H9 (cell line): ENCODE results near the gene C1orf116. TPM values are rescaled to one million over a fixed set of nuclear protein-coding genes. Genes with fewer than 3 reads are reported as not detected.
"Not testable (repeated sequence)": the region's sequence is repeated elsewhere in the genome, so short reads cannot be mapped to it uniquely, and the experiment has no call there.

Experiments
- DNase-seq: peaks from one replicate; pipeline ENCODE4 v3.0.0-alpha.2; 2017
- H2AFZ ChIP-seq: one replicate; pipeline ENCODE4 v1.6.1; 2013; ENCODE audit warnings: mild to moderate bottlenecking, low read length, control low read depth, moderate library complexity
- H2AK5ac ChIP-seq: 2 replicates; pipeline ENCODE4 v1.6.1; 2013; ENCODE audit warnings: low read length, control low read depth, mixed read lengths; ENCODE audit not compliant: insufficient read length
- H2BK120ac ChIP-seq: one replicate; pipeline ENCODE4 v1.6.1; 2013; ENCODE audit warnings: low read depth, mild to moderate bottlenecking, low read length, control low read depth, inconsistent platforms; ENCODE audit not compliant: poor library complexity, severe bottlenecking
- H2BK12ac ChIP-seq: 2 replicates; pipeline ENCODE4 v1.6.1; 2013; ENCODE audit warnings: low read length, control low read depth, mixed read lengths, low read depth; ENCODE audit not compliant: insufficient read length
- H2BK15ac ChIP-seq: 2 replicates; pipeline ENCODE4 v1.6.1; 2013; ENCODE audit warnings: low read depth, low read length, control low read depth
- H2BK20ac ChIP-seq: one replicate; pipeline ENCODE4 v1.6.1; 2013; ENCODE audit warnings: low read depth, mild to moderate bottlenecking, low read length, control low read depth, inconsistent platforms; ENCODE audit not compliant: poor library complexity, severe bottlenecking
- H2BK5ac ChIP-seq: 2 replicates; pipeline ENCODE4 v1.6.1; 2013; ENCODE audit warnings: low read length, control low read depth, mixed read lengths; ENCODE audit not compliant: insufficient read length
- H3K14ac ChIP-seq: 2 replicates; pipeline ENCODE4 v1.6.1; 2013; ENCODE audit warnings: low read length, control low read depth; ENCODE audit not compliant: insufficient read depth
- H3K18ac ChIP-seq: 2 replicates; pipeline ENCODE4 v1.6.1; 2013; ENCODE audit warnings: low read depth, mild to moderate bottlenecking, mixed read lengths, low read length, control low read depth; ENCODE audit not compliant: insufficient read length
- H3K23ac ChIP-seq: 2 replicates; pipeline ENCODE4 v1.6.1; 2013; ENCODE audit warnings: low read length, control low read depth, mixed read lengths, low read depth; ENCODE audit not compliant: insufficient read length
- H3K23me2 ChIP-seq: 2 replicates; pipeline ENCODE4 v1.6.1; 2013; ENCODE audit warnings: low read depth, mild to moderate bottlenecking, mixed read lengths, low read length, control low read depth; ENCODE audit not compliant: insufficient read length, poor library complexity, severe bottlenecking
- H3K27ac ChIP-seq: 2 replicates; pipeline ENCODE4 v1.5.1; 2013; ENCODE audit warnings: low read length, control low read depth, mixed read lengths, low read depth; ENCODE audit not compliant: insufficient read length
- H3K27me3 ChIP-seq: 2 replicates; pipeline ENCODE4 v1.6.1; 2013; ENCODE audit warnings: low read length, control low read depth, inconsistent platforms; ENCODE audit not compliant: insufficient read depth
- H3K4ac ChIP-seq: 2 replicates; pipeline ENCODE4 v1.6.1; 2013; ENCODE audit warnings: low read depth, mild to moderate bottlenecking, control low read depth, inconsistent platforms, low read length, moderate library complexity
- H3K4me1 ChIP-seq: 2 replicates; pipeline ENCODE4 v1.6.1; 2013; ENCODE audit warnings: low read length, control low read depth, inconsistent platforms; ENCODE audit not compliant: insufficient read depth
- H3K4me2 ChIP-seq: 2 replicates; pipeline ENCODE4 v1.6.1; 2013; ENCODE audit warnings: low read length, control low read depth, mixed read lengths; ENCODE audit not compliant: insufficient read length, insufficient read depth
- H3K56ac ChIP-seq: 2 replicates; pipeline ENCODE4 v1.6.1; 2013; ENCODE audit warnings: low read depth, mild to moderate bottlenecking, mixed read lengths, low read length, control low read depth; ENCODE audit not compliant: insufficient read length
- H3K79me1 ChIP-seq: 2 replicates; pipeline ENCODE4 v1.6.1; 2013; ENCODE audit warnings: low read depth, mild to moderate bottlenecking, moderate library complexity, low read length, control low read depth, inconsistent platforms; ENCODE audit not compliant: insufficient read depth, poor library complexity, severe bottlenecking
- H3K79me2 ChIP-seq: 2 replicates; pipeline ENCODE4 v1.6.1; 2013; ENCODE audit warnings: low read length, control low read depth, inconsistent platforms; ENCODE audit not compliant: insufficient read depth
- H3K9ac ChIP-seq: 2 replicates; pipeline ENCODE4 v1.6.1; 2013; ENCODE audit warnings: low read length, control low read depth, mixed read lengths; ENCODE audit not compliant: insufficient read length; ENCODE audit errors: extremely low read depth
- H3K9me3 ChIP-seq: one replicate; pipeline ENCODE4 v1.6.1; 2013; ENCODE audit warnings: low read depth, low read length, inconsistent platforms; ENCODE audit not compliant: control insufficient read depth
- H3T11ph ChIP-seq: one replicate; pipeline ENCODE4 v1.6.1; 2013; ENCODE audit warnings: mild to moderate bottlenecking, low read length, control low read depth, inconsistent platforms
- H4K20me1 ChIP-seq: one replicate; pipeline ENCODE4 v1.6.1; 2013; ENCODE audit not compliant: control insufficient read depth, insufficient read length, insufficient read depth
- H4K5ac ChIP-seq: 2 replicates; pipeline ENCODE4 v1.6.1; 2013; ENCODE audit warnings: low read depth, mild to moderate bottlenecking, mixed read lengths, low read length, control low read depth; ENCODE audit not compliant: insufficient read length
- H4K8ac ChIP-seq: replicated peaks from 2 replicates; pipeline ENCODE4 v1.6.1; 2013; ENCODE audit warnings: low read length, control low read depth, mixed read lengths, low read depth; ENCODE audit not compliant: insufficient read length
- H4K91ac ChIP-seq: 2 replicates; pipeline ENCODE4 v1.6.1; 2013; ENCODE audit warnings: low read depth, mild to moderate bottlenecking, moderate library complexity, mixed read lengths, low read length, control low read depth; ENCODE audit not compliant: insufficient read length
- H3K27ac Mint-ChIP-seq, 3 experiments: 2 replicates in 2 of 3; 3 replicates in 1 of 3; pipeline ENCODE4 v1.8.0; 2020 to 2021; ENCODE audit warnings: mixed read lengths in 3 of 3, mild to moderate bottlenecking in 1 of 3, moderate library complexity in 1 of 3
- H3K27me3 Mint-ChIP-seq: 2 replicates; pipeline ENCODE4 v1.8.0; 2021; ENCODE audit warnings: low read depth, mild to moderate bottlenecking, moderate library complexity, mixed read lengths
- H3K36me3 Mint-ChIP-seq, 3 experiments: 2 replicates in 2 of 3; 3 replicates in 1 of 3; pipeline ENCODE4 v1.8.0; 2020 to 2021; ENCODE audit warnings: low read depth in 3 of 3, mixed read lengths in 3 of 3; ENCODE audit not compliant: insufficient read depth in 1 of 3
- H3K4me1 Mint-ChIP-seq, 2 experiments: 2 replicates each; pipeline ENCODE4 v1.8.0; 2020; ENCODE audit warnings: mixed read lengths in 2 of 2
- H3K4me3 Mint-ChIP-seq, 2 experiments: 2 replicates in 1 of 2; 3 replicates in 1 of 2; pipeline ENCODE4 v1.8.0; 2020 to 2021; ENCODE audit warnings: mild to moderate bottlenecking in 2 of 2, mixed read lengths in 2 of 2, moderate library complexity in 1 of 2
- H3K9me3 Mint-ChIP-seq, 2 experiments: 2 replicates in 1 of 2; 3 replicates in 1 of 2; pipeline ENCODE4 v1.8.0; 2020; ENCODE audit warnings: mild to moderate bottlenecking in 2 of 2, mixed read lengths in 2 of 2, moderate library complexity in 1 of 2
- CTCF ChIP-seq: fragments of 200-600 bp; sonication (generic); conservative IDR thresholded peaks from 3 replicates; pipeline ENCODE4 v1.8.0; 2021; ENCODE audit warnings: antibody characterized with exemption, mild to moderate bottlenecking
- WGBS: extraction: QIAGEN DNeasy Blood & Tissue Kit; methylation state at CpG from one replicate; pipeline ENCODE4 v1.1.7; 2013; ENCODE audit warnings: missing lambda C conversion rate, low lambda C conversion rate, mixed read lengths; ENCODE audit not compliant: insufficient read length; ENCODE audit errors: extremely low coverage; 5-methylcytosine and 5-hydroxymethylcytosine counted together
- total RNA-seq: library from RNA; stranded (reverse); gene quantifications from 2 replicates; pipeline ENCODE4 v1.2.1, GENCODE V29; 2021

C1orf116 gene
- total RNA-seq, 1 experiment from 2014 or later, result 0.48 TPM

DNA sequence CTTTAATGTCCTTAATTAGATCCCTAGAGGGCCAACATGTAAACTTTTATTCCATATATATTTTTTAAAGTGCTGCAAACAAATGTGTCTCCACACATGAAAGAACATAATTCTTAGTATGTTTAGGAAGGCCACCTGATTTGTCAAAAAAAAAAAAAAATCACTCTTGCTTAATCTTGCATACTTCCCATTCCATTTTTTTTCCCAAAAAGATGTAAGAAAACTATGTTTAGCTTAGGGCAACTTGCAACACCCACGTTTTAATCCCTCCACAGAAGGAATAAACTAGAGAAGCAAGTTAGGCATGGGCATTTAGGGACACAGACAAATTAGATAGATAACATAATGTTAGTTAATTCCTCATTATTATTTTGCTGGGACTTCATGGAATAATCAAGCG lies 12.9 kb upstream of the C1orf116 start:
- no peak overlapping the region for H4K91ac ChIP-seq
- no peak overlapping the region for H4K5ac ChIP-seq
- Mint-ChIP-seq H3K9me3 (peaks cover 0 to 1% of the 10 kb centered on the region in 2 experiments; a peak in 2 of 5 replicates), H3K36me3 (peaks cover 13 to 29% (median 24%) of the 10 kb centered on the region in 3 experiments), H3K4me3 (no peak overlapping the region), H3K27me3 (no peaks in the 10 kb centered on the region), H3K4me1 (peaks cover 27 to 28% of the 10 kb centered on the region in 2 experiments), H3K27ac (no peak overlapping the region)
- no peak overlapping the region for H2BK12ac ChIP-seq
- H3K18ac ChIP-seq, result no peak overlapping the region
- peaks cover 10% of the 10 kb centered on the region; the same call in 1 of the 2 replicates for H3K79me2 ChIP-seq
- no peak overlapping the region for H2BK120ac ChIP-seq
- no peaks in the 10 kb centered on the region for H3K23me2 ChIP-seq
- H3K14ac ChIP-seq, result no peak overlapping the region
- no peak overlapping the region for H3K4me2 ChIP-seq
- H3K27ac ChIP-seq, result no peak overlapping the region
- no peak overlapping the region for H2BK5ac ChIP-seq
- H4K8ac ChIP-seq, result no peak overlapping the region
- no peak overlapping the region for H2AFZ ChIP-seq
- no peaks in the 10 kb centered on the region for H3K9me3 ChIP-seq
- no peak for DNase-seq
- H2BK20ac ChIP-seq, result no peak overlapping the region
- no peak overlapping the region for H3T11ph ChIP-seq
- no peaks in the 10 kb centered on the region for H3K27me3 ChIP-seq
- H2BK15ac ChIP-seq, result no peak overlapping the region
- no peaks in the 10 kb centered on the region for H3K79me1 ChIP-seq
- no peak overlapping the region for H3K56ac ChIP-seq
- no peaks in the 10 kb centered on the region for H4K20me1 ChIP-seq
- no CpG with 5 or more reads among the region's 2 CpGs for WGBS
- H3K4ac ChIP-seq, result no peak overlapping the region
- H3K4me1 ChIP-seq, result no peaks in the 10 kb centered on the region
- no peak for TF ChIP-seq CTCF
- no peak overlapping the region for H2AK5ac ChIP-seq
- H3K9ac ChIP-seq, result no peak overlapping the region
- H3K23ac ChIP-seq, result no peak overlapping the region

DNA sequence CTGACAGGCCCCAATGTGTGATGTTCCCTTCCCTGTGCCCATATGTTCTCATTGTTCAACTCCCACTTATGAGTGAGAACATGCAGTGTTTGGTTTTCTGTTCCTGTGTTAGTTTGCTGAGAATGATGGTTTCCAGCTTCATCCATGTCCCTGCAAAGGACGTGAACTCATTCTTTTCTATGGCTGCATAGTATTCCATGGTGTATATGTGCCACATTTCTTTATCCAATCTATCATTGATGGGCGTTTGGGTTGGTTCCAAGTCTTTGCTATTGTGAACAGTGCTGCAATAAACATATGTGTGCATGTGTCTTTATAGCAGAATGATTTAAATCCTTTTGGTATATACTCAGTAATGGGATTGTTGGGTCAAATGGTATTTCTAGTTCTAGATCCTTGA lies 8.8 kb upstream of the C1orf116 start:
- H3K9me3 ChIP-seq, H3K27ac Mint-ChIP-seq, H3K9me3 Mint-ChIP-seq, H3K27ac ChIP-seq, H3K9ac ChIP-seq, DNase-seq, H3K56ac ChIP-seq, H3K23ac ChIP-seq, H2BK5ac ChIP-seq, H4K5ac ChIP-seq, H3K79me1 ChIP-seq, H2BK20ac ChIP-seq, H2AFZ ChIP-seq, H4K20me1 ChIP-seq, H3K4me1 ChIP-seq, H3K36me3 Mint-ChIP-seq, H2BK15ac ChIP-seq, H2BK12ac ChIP-seq, H2AK5ac ChIP-seq, H4K91ac ChIP-seq, H3T11ph ChIP-seq, H3K4ac ChIP-seq, H3K4me3 Mint-ChIP-seq, H3K27me3 Mint-ChIP-seq, H4K8ac ChIP-seq, H3K79me2 ChIP-seq, H3K4me2 ChIP-seq, H3K14ac ChIP-seq, H2BK120ac ChIP-seq, H3K18ac ChIP-seq, H3K23me2 ChIP-seq, H3K4me1 Mint-ChIP-seq, H3K27me3 ChIP-seq: not testable (repeated sequence)
- WGBS, result no CpG with 5 or more reads among the region's 2 CpGs
